ENCODE results near the gene GEMIN4. TPM values are rescaled to one million over a fixed set of nuclear protein-coding genes. Genes with fewer than 3 reads are reported as not detected.

GEMIN4 gene
- polyA plus RNA-seq, 2 donors, result 7.0 to 12.8 TPM

DNA sequence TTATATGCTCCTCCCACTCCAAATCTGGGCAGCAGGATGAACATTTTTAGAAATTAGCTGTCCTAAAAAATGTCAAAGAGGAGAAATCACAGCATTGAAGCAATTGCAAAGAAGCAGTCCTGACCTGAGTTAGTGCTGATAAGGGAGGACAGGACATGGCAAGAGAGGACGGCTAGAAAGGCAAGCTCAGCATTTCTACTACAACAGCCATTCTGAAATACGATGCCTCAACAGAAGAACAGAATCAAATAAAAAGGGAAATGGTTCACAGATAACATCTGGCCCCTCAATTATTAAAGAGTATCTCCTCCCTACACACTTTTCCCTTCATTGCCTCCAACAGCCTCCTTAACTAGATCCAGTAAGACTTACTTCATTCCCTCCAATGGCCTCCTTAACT, 55.7 kb downstream of the GEMIN4 start:
- whole genome bisulfite sequencing, 2 donors, result 86 to 87% methylated on average over 2 of the region's 2 CpGs
- Histone ChIP-seq H3K27ac (ENCODE audit: low read depth in 2 of 2, low read length in 1 of 2) (no peak overlapping the region), H3K4me1 (ENCODE audit: control insufficient read depth in 2 of 2, insufficient read depth in 2 of 2, low read length in 1 of 2) (no peaks in the 10 kb centered on the region), H3K36me3 (ENCODE audit: control insufficient read depth in 2 of 2, insufficient read depth in 2 of 2, low read length in 1 of 2) (peaks cover 4 to 12% of the 10 kb centered on the region in 2 donors), H3K9me3 (ENCODE audit: control insufficient read depth in 2 of 2, insufficient read depth in 1 of 2, low read depth in 1 of 2, low read length in 1 of 2) (no peaks in the 10 kb centered on the region), H3K27me3 (ENCODE audit: control insufficient read depth in 1 of 2, insufficient read depth in 2 of 2, low read length in 2 of 2) (no peaks in the 10 kb centered on the region), H3K4me3 (ENCODE audit: low read depth in 1 of 2, low read length in 2 of 2) (no peak overlapping the region)

Other genes with a start within 250 kb of the GEMIN4 start
- 10 to 100 TPM; 10.9 to 12.1 TPM for gene VPS53, start 37.4 kb downstream of the GEMIN4 start, polyA plus RNA-seq
- 10 to 100 TPM; 11.0 to 18.9 TPM for gene TLCD3A, start 19.7 kb downstream of the GEMIN4 start, polyA plus RNA-seq
- gene GLOD4, start 30.0 kb upstream of the GEMIN4 start, polyA plus RNA-seq, result 10 to 100 TPM; 20.8 to 34.3 TPM
- 10 to 100 TPM in 1 of 2 donors, 1 to 10 TPM in 1; 7.6 to 14.6 TPM for gene MRM3, start 30.1 kb upstream of the GEMIN4 start, polyA plus RNA-seq
- gene NXN, start 227.5 kb upstream of the GEMIN4 start, polyA plus RNA-seq, result 10 to 100 TPM; 10.1 to 24.0 TPM
- gene TIMM22, start 244.9 kb upstream of the GEMIN4 start, polyA plus RNA-seq, result 1 to 10 TPM; 5.0 to 9.3 TPM